Right lobe of liver (tissue), 4 donors: ENCODE data around the gene PXDN.

Source experiments
- POLR2A ChIP-seq: fragments of 450-650 bp; IDR thresholded peaks from one replicate; pipeline ENCODE4 v1.6.1; 2017; ENCODE audit warnings: antibody characterized with exemption, mild to moderate bottlenecking
- TF ChIP-seq, protein P1 (sequence below), 4 donors: fragments of 200-600 bp in 3 of 4; fragments of 450-650 bp in 1 of 4; IDR thresholded peaks; one replicate each; pipeline versions ENCODE4 v1.5.1 to v1.8.0; 2016 to 2022; ENCODE audit warnings: antibody characterized with exemption in 4 of 4, mild to moderate bottlenecking in 2 of 4
- donor health status: DM: no; HTN: no; CAD: no.
- donor health status: DM: no; HTN: no; CAD: no.
- donor health status: DM: no; HTN: yes; CAD: no.

DNA sequence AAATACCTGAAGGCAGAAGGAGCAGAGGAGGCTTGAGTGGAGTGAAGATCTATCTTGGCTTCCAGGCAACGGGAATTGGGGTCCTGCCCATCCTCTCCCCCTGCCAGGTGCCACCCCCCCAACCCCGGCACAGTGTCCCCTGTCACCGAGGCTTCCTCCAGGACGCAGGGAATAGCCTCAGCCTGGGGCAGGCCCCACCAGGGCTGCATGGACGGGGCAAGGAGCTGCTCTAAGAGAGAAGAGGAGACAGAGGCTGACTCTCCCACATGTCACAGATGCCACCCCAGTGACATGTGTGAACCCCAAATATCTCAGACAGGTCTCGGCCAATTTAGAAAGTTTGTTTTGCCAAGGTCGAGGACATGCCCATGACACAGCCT is 42.1 kb downstream of the PXDN start:
- no peak for TF ChIP-seq POLR2A
- TF ChIP-seq, protein P1, sequence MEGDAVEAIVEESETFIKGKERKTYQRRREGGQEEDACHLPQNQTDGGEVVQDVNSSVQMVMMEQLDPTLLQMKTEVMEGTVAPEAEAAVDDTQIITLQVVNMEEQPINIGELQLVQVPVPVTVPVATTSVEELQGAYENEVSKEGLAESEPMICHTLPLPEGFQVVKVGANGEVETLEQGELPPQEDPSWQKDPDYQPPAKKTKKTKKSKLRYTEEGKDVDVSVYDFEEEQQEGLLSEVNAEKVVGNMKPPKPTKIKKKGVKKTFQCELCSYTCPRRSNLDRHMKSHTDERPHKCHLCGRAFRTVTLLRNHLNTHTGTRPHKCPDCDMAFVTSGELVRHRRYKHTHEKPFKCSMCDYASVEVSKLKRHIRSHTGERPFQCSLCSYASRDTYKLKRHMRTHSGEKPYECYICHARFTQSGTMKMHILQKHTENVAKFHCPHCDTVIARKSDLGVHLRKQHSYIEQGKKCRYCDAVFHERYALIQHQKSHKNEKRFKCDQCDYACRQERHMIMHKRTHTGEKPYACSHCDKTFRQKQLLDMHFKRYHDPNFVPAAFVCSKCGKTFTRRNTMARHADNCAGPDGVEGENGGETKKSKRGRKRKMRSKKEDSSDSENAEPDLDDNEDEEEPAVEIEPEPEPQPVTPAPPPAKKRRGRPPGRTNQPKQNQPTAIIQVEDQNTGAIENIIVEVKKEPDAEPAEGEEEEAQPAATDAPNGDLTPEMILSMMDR (IDR thresholded peaks at IDR 0.05) = no peak
